OCI-LY1 (cell line): Measurements from ENCODE around the gene FGFR2.

ENCODE experiments used
- H2AFZ ChIP-seq: fragments of 200-600 bp; sonication (generic), shearing (Covaris generic); 2 replicates; pipeline ENCODE4 v1.6.0; 2014; ENCODE audit warnings: antibody characterized with exemption, mild to moderate bottlenecking, low read length
- H3F3A ChIP-seq: fragments of 200-600 bp; sonication (generic), shearing (Covaris generic); 2 replicates; pipeline ENCODE4 v1.6.0; 2014; ENCODE audit warnings: mild to moderate bottlenecking, antibody characterized with exemption, low read length, moderate library complexity; ENCODE audit not compliant: insufficient read depth
- H3K27ac ChIP-seq: fragments of 200-600 bp; sonication (generic); 2 replicates; pipeline ENCODE4 v1.5.1; 2014; ENCODE audit warnings: low read length, mixed run types, mild to moderate bottlenecking, low read depth; ENCODE audit not compliant: poor library complexity, severe bottlenecking
- H3K27me3 ChIP-seq: fragments of 200-600 bp; sonication (generic); 2 replicates; pipeline ENCODE4 v1.6.0; 2014; ENCODE audit warnings: antibody characterized with exemption, mild to moderate bottlenecking, low read length, moderate library complexity; ENCODE audit not compliant: insufficient read depth
- H3K36me3 ChIP-seq: fragments of 200-600 bp; sonication (generic); 2 replicates; pipeline ENCODE4 v1.6.1; 2014; ENCODE audit warnings: mild to moderate bottlenecking, antibody characterized with exemption, low read length, moderate library complexity, mixed read lengths; ENCODE audit not compliant: insufficient read depth
- H3K4me1 ChIP-seq: fragments of 200-600 bp; sonication (generic); 2 replicates; pipeline ENCODE4 v1.5.1; 2014; ENCODE audit warnings: mild to moderate bottlenecking, low read length, moderate library complexity; ENCODE audit not compliant: insufficient read depth, severe bottlenecking
- H3K4me2 ChIP-seq: fragments of 200-600 bp; sonication (generic), shearing (Covaris generic); 2 replicates; pipeline ENCODE4 v1.6.1; 2014; ENCODE audit warnings: low read length
- H3K4me3 ChIP-seq: fragments of 200-600 bp; sonication (generic); 2 replicates; pipeline ENCODE4 v1.5.1; 2014; ENCODE audit warnings: low read length, low read depth, mild to moderate bottlenecking, mixed read lengths; ENCODE audit not compliant: poor library complexity, severe bottlenecking
- H3K79me2 ChIP-seq: fragments of 200-600 bp; shearing (Covaris generic); 2 replicates; pipeline ENCODE4 v1.6.1; 2016; ENCODE audit warnings: mixed run types, low read length, mixed read lengths; ENCODE audit not compliant: insufficient read depth
- H3K9ac ChIP-seq: fragments of 200-600 bp; sonication (generic), shearing (Covaris generic); 2 replicates; pipeline ENCODE4 v1.6.1; 2014; ENCODE audit warnings: mild to moderate bottlenecking, low read length, mixed read lengths
- H3K9me2 ChIP-seq: fragments of 200-600 bp; sonication (generic), shearing (Covaris generic); 2 replicates; pipeline ENCODE4 v1.6.1; 2014; ENCODE audit warnings: low read depth, mild to moderate bottlenecking, low read length, mixed read lengths
- H3K9me3 ChIP-seq: fragments of 200-600 bp; shearing (Covaris generic); 2 replicates; pipeline ENCODE4 v1.6.1; 2014; ENCODE audit warnings: low read length, mixed read lengths
- H4K20me1 ChIP-seq: fragments of 200-600 bp; sonication (generic), shearing (Covaris generic); 2 replicates; pipeline ENCODE4 v1.6.0; 2016; ENCODE audit warnings: mild to moderate bottlenecking, low read length; ENCODE audit not compliant: insufficient read depth
- CTCF ChIP-seq: fragments of 200-600 bp; sonication (generic), shearing (Covaris generic); IDR thresholded peaks from 2 replicates; pipeline ENCODE4 v1.5.1; 2017; ENCODE audit warnings: mild to moderate bottlenecking, antibody characterized with exemption, low read length, moderate library complexity, mixed read lengths
- EZH2 ChIP-seq: fragments of 200-600 bp; sonication (generic), shearing (Covaris generic); IDR thresholded peaks from 2 replicates; pipeline ENCODE4 v1.8.0; 2017; ENCODE audit warnings: borderline replicate concordance, mixed run types, mild to moderate bottlenecking, antibody characterized with exemption, low read length, moderate library complexity, mixed read lengths

The FGFR2 gene

GRCh38 chr10:121580276-121581116, 17.7 kb downstream of the FGFR2 start:
- Histone ChIP-seq H3K36me3 (no peaks in the 10 kb centered on the region), H4K20me1 (no peaks in the 10 kb centered on the region), H3K4me3 (no peak overlapping the region), H3K4me1 (no peaks in the 10 kb centered on the region), H3K27me3 (no peaks in the 10 kb centered on the region), H3F3A (no peaks in the 10 kb centered on the region), H2AFZ (no peak overlapping the region), H3K4me2 (no peak overlapping the region), H3K27ac (no peak overlapping the region), H3K79me2 (no peaks in the 10 kb centered on the region), H3K9me2 (no peaks in the 10 kb centered on the region), H3K9ac (no peak overlapping the region), H3K9me3 (no peaks in the 10 kb centered on the region)
- TF ChIP-seq CTCF: no peak
- no peak for TF ChIP-seq EZH2

DNA sequence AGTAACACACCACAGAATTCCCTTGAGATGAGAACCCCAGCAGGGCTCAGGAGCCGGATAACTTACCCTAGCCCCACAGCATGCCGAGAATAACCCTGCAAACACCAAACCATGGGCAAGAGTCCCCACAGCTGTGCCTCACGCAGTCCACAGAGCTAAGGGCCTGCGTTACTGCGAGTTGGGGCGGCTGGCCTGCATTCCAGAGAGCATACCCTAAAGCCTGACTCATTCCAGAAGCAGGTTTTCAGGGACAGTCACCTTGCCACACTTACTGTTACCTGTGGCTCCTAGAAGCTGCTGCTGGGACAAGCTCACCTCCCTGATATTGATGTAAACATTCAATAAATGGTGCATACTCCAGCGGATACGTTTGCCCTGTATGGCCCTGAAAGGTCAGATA, 18.6 kb downstream of the FGFR2 start:
- Histone ChIP-seq H3K36me3 (no peaks in the 10 kb centered on the region), H3K79me2 (no peaks in the 10 kb centered on the region), H3F3A (no peaks in the 10 kb centered on the region), H3K4me3 (no peak overlapping the region), H3K9me3 (no peaks in the 10 kb centered on the region), H3K4me2 (no peak overlapping the region), H4K20me1 (no peaks in the 10 kb centered on the region), H3K9me2 (no peaks in the 10 kb centered on the region), H3K9ac (no peak overlapping the region), H2AFZ (no peak overlapping the region), H3K27ac (no peak overlapping the region), H3K27me3 (no peaks in the 10 kb centered on the region), H3K4me1 (no peaks in the 10 kb centered on the region)
- TF ChIP-seq EZH2 (no peak), CTCF (no peak)

GRCh38 chr10:121578965-121579364, 19.3 kb downstream of the FGFR2 start:
- H3K79me2 ChIP-seq: no peaks in the 10 kb centered on the region
- H2AFZ ChIP-seq: no peak overlapping the region
- no peak overlapping the region for H3K27ac ChIP-seq
- TF ChIP-seq CTCF (no peak), EZH2 (no peak)
- no peaks in the 10 kb centered on the region for H3K9me3 ChIP-seq
- no peaks in the 10 kb centered on the region for H3K27me3 ChIP-seq
- H3K4me2 ChIP-seq: no peak overlapping the region
- no peaks in the 10 kb centered on the region for H3F3A ChIP-seq
- no peaks in the 10 kb centered on the region for H4K20me1 ChIP-seq
- H3K36me3 ChIP-seq: no peaks in the 10 kb centered on the region
- H3K4me3 ChIP-seq: no peak overlapping the region
- no peaks in the 10 kb centered on the region for H3K4me1 ChIP-seq
- H3K9me2 ChIP-seq: no peaks in the 10 kb centered on the region
- no peak overlapping the region for H3K9ac ChIP-seq
